Measurements from ENCODE around the gene ZC3H7A.
A peak's percentile ranks its signal among the peaks of the same experiment; 100 is the strongest.

The ZC3H7A gene

DNA sequence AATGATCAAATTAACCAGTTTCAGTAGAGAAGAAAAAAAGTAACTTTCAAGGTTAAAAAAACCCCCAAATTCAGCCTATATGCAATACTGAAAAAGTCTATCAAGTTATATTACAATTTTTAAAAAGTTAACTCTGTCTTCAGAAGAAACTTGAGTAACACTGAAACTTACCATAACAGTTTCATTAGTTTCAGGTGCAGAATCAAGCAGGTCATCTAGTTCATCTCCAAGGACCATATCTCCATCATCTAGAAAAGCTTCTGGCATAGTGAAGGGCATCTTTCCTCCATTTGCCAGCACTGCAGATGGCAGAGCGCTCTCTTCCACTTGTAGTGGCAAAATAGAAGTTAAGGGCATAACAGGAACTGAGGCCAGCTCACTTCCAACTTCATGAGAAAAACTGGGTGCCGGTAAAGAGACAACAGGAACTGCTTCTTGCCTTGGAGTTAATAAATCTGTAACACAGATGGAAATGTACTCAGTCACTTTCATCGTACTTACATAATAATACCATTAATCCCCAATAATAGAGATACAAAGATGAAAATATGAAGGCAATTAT is 22.9 kb downstream of the ZC3H7A start:
- no peak for DNase-seq

DNA sequence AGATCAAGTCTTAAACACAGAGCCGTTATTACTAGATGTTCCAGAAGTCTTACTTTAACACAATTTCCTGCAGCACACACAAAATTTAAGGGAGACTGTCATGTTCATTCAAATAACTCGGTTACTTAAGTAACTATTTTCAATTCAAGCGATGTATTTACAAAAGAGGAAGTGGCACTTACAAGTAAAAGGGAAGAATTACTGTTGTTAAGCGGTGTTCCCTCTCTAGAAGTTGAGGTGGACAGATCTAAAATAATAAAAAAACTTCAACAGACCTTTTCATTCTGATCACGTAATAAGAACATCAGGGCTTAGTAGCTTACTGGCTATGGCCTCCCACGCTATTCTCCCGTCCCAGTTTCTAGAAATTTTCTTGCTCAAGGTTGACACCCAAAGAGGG is 28.2 kb downstream of the ZC3H7A start:
- peak; percentile 51 for DNase-seq

DNA sequence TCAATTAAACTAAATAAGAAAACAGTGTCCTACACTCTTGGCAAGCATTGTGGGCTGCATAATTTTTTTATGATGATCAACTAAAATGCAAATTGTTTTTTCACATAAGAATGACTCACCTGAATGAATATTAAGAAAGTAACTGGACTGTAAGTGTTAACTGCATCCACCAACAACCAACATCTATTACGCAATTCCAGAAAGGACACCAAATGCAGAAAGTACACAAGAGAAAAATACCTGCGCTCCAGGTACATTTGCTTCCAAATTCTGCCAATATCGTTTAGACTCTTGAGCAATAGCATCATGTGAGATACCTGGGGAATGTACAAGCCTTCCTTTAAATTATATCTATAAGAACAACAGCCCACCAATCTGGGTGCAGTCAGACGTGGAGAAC is 34.6 kb downstream of the ZC3H7A start:
- DNase-seq = no peak

DNA sequence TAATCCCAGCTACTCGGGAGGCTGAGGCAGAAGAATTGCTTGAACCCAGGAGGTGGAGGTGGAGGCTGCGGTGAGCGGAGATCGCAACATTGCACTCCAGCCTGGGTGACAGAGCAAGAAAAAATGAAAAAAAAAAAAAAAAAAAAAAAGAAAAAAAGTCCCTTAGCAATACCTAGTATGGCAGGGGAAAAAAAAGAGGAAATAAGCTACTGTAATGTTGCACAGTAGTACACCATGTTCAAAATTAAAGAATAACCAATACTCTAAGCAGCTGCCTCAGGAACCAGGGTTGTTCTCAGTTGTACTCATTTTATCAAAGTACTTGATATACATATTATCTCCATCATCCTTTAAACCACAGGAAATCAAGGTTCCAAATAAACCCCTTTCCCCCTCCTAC is 37.1 kb downstream of the ZC3H7A start:
- DNase-seq = no peak

GRCh38 chr16:11759163-11759834 is 37.8 kb downstream of the ZC3H7A start:
- no peak for DNase-seq

DNA sequence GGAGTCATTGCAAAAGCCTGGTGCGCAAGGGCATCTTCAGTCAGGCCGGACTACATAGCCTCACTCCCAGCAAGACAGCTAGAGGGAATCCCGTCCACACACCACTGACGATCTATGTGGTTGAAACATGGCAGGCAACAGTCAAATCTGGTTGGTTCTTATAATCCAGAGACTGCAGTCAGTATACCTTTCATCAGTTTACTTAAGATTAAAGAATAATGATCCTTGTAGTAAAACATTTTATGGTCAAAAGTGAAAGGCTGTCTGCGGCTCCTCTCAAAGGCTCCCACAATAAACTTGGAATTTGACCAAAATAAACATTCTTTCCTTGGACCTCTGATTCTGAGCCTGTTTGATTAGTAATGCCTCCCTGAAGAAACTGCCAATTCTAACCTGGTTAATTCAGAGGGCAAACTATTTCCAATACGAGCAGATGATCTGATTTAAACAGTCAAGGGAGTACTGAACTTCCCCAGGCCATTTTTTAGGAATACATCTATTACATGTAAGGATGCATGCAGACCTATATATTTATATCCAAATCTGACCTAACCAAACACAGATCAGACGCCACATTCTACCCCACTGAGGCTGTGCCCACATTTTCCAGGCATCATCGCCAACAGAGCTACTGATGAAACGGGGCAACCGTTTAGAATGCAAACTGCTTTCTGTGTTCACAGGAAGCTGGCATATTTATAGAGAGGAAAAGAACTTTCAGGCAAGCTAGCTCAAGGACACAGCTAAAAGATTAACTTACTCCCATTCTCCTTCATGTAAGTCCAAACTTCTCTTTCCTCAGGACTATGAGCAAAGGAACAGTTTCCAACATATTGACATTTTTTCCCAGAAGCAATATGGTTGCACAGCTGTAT is 39.1 kb downstream of the ZC3H7A start:
- no peak for DNase-seq

DNA sequence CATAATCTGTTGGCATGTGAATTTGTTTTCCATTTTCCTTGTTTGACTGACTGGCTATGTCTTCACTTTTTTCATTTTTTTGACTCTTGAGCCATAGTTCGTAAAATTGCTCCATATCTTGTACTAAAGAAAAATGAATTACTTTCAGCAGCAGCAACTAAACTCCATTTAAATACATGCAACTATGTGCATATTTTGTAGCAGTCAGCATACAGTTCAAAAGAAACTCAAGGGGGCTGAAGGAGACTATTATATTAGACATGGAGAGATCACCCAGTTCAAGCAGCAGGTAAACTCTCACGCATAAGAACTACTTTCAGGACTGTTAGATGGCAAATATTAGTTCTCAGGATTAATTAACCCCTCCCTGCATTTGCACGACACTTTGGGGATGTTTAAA is 40.8 kb downstream of the ZC3H7A start:
- no peak for DNase-seq

DNA sequence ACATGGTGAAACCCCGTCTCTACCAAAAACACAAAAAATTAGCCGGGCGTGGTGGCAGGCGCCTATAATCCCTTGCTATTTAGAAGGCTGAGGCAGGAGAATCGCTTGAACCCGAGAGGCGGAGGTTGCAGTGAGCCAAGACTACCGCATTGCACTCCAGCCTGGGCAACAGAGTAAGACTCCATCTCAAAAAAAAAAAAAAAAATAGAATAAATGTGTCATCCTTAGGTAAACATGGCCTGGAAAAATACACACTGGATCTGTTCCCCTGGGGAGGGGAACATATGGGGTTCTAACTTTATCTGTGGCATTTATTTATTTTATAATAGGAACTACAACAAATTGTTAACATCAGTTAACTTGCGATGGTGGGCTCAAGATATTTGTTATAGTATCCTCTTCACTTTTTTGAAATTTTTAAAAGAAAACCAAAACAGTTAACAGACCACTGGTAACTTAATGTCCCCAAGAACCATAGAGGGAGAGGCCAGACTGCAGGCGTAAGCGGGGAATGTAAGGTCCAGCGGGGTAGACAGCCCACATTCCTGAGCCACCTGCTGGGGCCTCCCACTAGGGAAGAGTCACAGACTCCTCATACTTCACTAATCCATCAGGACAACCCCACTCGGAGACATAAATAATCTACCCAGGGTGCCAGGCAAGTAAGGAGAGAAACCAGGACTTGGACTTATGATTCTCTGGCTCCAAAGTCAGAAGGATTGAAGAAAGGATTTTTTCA is 41.9 kb downstream of the ZC3H7A start:
- no peak for DNase-seq

DNA sequence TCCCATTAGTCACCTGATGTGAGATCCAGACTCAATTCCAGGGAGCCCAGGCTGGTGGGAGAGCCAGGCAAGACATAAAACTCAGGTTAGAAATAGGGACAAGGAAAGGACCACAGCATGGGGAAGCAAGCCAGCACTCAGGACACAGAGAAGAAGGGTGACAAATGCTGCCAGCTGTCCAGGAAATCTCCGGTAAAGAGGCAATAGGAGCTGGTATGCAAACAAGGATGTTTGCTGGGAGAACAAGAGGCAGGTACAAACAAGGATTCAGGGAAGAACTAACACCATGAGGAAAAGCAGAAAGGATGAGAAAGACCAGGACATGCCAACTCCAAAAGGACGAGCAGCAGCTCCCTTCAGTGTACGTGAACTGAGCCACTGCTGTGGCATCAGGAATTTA is 44.2 kb downstream of the ZC3H7A start:
- DNase-seq = no peak

DNA sequence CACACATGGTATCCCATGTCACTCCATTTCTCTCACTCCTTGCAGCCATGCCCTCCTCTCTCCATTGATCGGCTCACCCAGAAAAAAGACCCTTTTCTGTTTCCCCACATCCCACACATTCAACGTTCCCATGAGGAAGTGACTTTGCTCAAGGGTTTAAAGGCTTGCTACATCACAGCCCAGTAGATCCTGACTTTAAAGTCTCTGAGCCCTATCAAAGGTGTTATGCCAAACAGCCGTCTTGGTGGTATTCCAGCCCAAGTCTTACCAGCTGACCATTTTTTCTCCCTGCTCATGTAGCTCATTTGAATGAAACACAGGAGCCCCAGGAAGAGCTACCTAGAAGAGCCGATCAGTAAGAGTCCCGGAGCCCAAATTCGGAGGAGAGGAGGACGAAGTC is 47.0 kb downstream of the ZC3H7A start:
- DNase-seq = no peak

GRCh38 chr16:11748404-11749254 is 48.4 kb downstream of the ZC3H7A start:
- DNase-seq = no peak

GRCh38 chr16:11747949-11748403 is 49.1 kb downstream of the ZC3H7A start:
- DNase-seq = no peak

- DNase-seq = no peak
Observed at GRCh38 chr16:11744075-11744470, 53.0 kb downstream of the ZC3H7A start.

DNA sequence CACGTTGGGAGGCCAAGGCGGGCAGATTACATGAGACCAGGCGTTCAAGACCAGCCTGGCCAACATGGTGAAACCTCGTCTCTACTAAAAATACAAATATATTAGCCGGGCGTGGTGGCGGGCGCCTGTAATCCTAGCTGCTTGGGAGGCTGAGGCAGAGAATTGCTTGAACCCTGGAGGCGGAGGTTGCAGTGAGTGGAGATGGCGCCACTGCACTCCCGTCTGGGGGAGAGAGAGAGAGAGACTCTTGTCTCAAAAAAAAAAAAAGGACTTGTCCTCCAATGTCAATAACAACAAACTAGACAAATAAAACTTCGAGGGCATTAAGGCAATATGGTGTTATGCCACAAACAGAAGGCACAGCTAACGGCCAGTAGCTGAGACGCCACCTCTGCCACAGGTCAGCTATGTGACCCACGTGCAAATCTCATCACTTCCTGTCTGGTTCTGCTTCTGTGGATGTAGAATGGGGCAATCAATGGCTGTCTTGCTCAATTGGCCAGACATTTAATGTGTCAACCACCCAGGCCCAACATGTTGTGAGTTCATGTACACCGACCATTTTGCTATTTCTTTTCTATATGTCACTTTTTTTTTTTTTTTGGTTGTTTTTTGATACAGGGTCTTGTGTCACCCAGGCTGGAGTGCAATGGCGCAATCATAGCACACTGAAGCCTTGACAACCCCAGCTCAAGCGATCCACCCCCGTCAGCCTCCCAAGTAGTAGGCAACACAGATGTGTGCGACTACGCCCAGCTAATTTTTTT is 53.6 kb downstream of the ZC3H7A start:
- DNase-seq = peak; percentile 79

DNA sequence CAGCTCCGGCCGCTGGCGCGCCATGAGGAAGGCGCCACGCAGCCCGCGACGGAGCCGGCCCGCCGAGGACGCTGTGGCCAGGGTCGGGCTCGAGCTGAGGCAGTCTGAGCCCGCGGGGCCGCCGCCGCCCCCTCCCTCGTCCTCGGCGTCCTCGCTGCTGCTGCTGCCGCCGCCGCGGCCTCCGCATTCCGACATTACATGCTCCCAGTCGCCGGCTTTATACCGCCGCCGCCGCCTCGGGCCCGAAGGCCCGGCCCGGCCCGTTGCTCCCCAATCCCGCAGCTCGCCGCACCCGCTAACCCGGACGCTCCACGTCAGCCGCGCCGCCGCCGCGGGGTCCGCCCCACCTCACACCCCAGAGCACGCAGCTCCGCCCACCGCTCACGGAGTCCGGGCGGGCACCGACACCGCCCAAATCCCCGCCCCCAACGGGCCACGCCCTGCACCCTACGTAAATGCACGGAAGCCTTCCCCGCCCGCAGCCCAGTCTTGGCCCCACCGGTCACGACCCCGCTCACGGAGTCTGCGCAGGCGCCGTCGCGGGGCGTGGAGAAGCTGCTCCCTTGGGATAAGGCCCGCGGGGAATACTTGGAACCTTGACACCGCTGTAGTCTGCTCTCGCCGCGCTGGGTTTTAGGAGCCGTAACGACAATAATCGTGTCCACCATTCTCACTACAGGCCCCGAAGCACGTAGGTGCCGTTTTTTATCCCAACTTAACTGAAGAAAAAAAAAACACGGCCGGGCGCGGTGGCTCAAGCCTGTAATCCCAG is 54.3 kb downstream of the ZC3H7A start, which contains the start of gene TXNDC11:
TXNDC11 (minus strand) TSS at position 322 of the 772 bp plus-strand sequence; CDS start at position 195, 127 bp downstream.
- peak; percentile 98 for DNase-seq

GRCh38 chr16:11742093-11742535 is 54.9 kb downstream of the ZC3H7A start:
- peak; percentile 55 for DNase-seq

DNA sequence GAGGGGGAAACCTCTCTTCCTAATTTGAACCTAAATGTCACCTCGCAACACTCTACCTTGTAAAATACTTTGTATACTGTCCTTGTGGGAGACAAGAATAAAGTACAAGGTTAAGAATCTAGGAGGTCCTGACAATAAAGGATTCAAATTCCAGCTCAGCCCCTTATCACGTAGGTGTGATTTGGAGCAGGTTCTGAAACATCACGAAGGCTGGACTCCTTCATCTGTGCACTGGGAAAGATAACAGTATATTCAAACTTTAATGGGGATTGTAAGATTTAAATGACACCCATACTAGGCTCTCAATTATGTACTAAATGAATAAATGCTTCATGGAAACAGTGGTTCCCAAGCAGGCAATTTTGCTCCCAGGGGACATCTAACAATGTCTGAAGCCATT is 56.5 kb downstream of the ZC3H7A start:
- DNase-seq = no peak

GRCh38 chr16:11738742-11739544 is 58.1 kb downstream of the ZC3H7A start:
- no peak for DNase-seq

DNA sequence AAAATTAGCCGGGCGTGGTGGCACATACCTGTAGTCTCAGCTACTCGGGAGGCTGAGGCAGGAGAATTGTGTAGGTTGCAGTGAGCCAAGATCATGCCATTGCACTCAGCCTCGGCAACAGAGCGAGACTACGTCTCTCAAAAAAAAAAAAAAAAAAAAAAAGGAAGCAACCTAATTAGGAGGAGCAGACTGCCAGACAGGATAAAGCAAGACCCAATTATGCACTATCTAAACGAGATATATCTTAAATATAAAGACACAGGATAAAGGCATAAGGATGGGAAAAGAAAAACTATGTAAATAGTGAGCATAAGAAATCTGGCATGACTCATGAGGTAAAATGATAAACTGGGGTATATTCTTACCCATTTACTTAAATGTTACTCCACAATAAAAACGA is 59.3 kb downstream of the ZC3H7A start:
- no peak for DNase-seq

DNA sequence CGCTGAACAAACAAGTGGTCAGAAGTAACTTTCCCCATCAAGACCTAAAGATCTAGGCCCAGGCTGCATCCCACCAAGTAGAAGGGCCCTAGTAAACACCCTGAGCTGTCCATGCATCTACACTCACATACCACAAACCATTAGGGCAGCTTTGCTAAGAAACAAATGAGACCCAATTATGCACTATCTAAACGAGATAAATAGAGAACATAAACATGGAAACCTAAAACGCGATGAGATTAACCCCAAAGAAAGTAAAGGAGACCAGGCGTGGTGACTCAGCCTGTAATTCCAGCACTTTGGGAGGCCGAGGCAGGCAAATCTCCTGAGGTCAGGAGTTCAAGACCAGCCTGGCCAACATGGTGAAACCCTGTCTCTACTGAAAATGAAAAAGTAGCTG is 60.2 kb downstream of the ZC3H7A start:
- no peak for DNase-seq
